KMS-11 (cell line): Measurements from ENCODE around the gene NACAD.

Source experiments
- H2AFZ ChIP-seq: fragments of 200-600 bp; sonication (generic); 2 replicates; pipeline ENCODE4 v1.6.1; 2016; ENCODE audit warnings: antibody characterized with exemption, mixed run types, low read depth
- H3K27ac ChIP-seq: fragments of 200-600 bp; sonication (generic); 2 replicates; pipeline ENCODE4 v1.6.1; 2016; ENCODE audit warnings: mild to moderate bottlenecking, mixed run types
- H3K27me3 ChIP-seq: fragments of 200-600 bp; sonication (generic); 2 replicates; pipeline ENCODE4 v1.6.1; 2017; ENCODE audit warnings: mild to moderate bottlenecking, low read depth, mixed run types, moderate library complexity; ENCODE audit not compliant: insufficient read depth
- H3K36me3 ChIP-seq: fragments of 200-600 bp; sonication (generic); 2 replicates; pipeline ENCODE4 v1.6.1; 2017; ENCODE audit warnings: mild to moderate bottlenecking, mixed run types; ENCODE audit not compliant: insufficient read depth
- H3K4me1 ChIP-seq: fragments of 200-600 bp; sonication (generic); 2 replicates; pipeline ENCODE4 v1.6.1; 2016; ENCODE audit warnings: mild to moderate bottlenecking, low read depth, mixed run types; ENCODE audit not compliant: poor library complexity, severe bottlenecking
- H3K4me2 ChIP-seq: fragments of 200-600 bp; sonication (generic); 2 replicates; pipeline ENCODE4 v1.7.0; 2016; ENCODE audit warnings: mild to moderate bottlenecking, mixed run types
- H3K4me3 ChIP-seq: fragments of 200-600 bp; sonication (generic); IDR thresholded peaks from 2 replicates; pipeline ENCODE4 v1.6.1; 2017; ENCODE audit warnings: low read depth, low read length, mixed read lengths; ENCODE audit not compliant: insufficient read depth
- H3K79me2 ChIP-seq: fragments of 200-600 bp; sonication (generic); 2 replicates; pipeline ENCODE4 v1.6.1; 2016; ENCODE audit warnings: low read depth, mixed run types; ENCODE audit not compliant: insufficient read depth
- H3K9ac ChIP-seq: fragments of 200-600 bp; sonication (generic); 2 replicates; pipeline ENCODE4 v1.6.1; 2016; ENCODE audit warnings: mild to moderate bottlenecking, mixed run types
- H4K20me1 ChIP-seq: fragments of 200-600 bp; sonication (generic); 2 replicates; pipeline ENCODE4 v1.6.1; 2016; ENCODE audit warnings: mild to moderate bottlenecking, mixed run types; ENCODE audit not compliant: insufficient read depth
- CTCF ChIP-seq: fragments of 200-600 bp; sonication (generic); conservative IDR thresholded peaks from 2 replicates; pipeline ENCODE4 v1.6.1; 2017; ENCODE audit warnings: low read depth, mild to moderate bottlenecking, antibody characterized with exemption, low read length, moderate library complexity, mixed read lengths

NACAD gene

DNA sequence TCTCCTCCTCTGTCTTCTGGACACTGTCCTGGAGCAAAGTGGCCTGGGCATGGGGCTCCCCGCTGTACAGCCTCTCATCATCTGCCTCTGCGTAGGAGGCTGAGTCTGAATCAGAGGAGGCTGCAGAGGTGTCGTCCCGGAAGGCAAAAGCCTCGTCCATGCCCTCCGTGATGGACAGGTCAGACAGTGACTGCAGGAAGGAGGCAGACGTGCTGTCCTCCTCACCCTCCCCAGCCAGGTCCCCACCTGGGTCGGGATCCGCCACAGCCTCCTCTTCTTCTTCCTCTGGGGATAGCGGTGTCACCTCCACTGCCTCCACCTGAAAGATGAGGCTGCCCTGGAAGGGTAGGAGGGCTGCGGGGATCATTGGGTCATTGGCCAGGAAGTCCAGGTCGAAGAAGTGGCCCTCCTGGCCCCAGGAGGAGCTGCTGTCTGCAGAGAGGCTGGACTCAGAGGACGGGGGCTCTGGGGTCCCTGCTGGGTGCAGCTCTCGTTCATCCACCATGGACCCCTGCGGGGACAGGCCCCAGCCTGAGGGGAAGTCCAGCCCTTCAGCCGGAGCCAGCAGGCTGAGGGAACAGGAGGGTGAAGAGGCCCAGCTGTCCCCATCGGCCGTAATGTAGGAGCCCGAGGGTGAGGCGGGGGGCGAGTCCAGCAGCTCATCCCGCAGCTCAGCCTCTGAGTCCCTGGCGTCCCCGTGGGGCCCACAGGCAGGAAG lies 3.7 kb downstream of the NACAD start:
- H2AFZ ChIP-seq, result no peak overlapping the region
- H4K20me1 ChIP-seq, result no peaks in the 10 kb centered on the region
- no peak overlapping the region for H3K9ac ChIP-seq
- H3K27ac ChIP-seq, result no peak overlapping the region
- no peaks in the 10 kb centered on the region for H3K79me2 ChIP-seq
- no peaks in the 10 kb centered on the region for H3K36me3 ChIP-seq
- H3K4me2 ChIP-seq, result no peak overlapping the region
- TF ChIP-seq CTCF, result no peak
- H3K4me1 ChIP-seq, result no peaks in the 10 kb centered on the region
- H3K27me3 ChIP-seq, result no peaks in the 10 kb centered on the region
- H3K4me3 ChIP-seq, result no peak overlapping the region

- H3K79me2 ChIP-seq, result no peaks in the 10 kb centered on the region
- no peak overlapping the region for H3K9ac ChIP-seq
- H3K27me3 ChIP-seq, result no peaks in the 10 kb centered on the region
- H3K4me2 ChIP-seq, result no peak overlapping the region
- H3K36me3 ChIP-seq, result no peaks in the 10 kb centered on the region
- no peak for TF ChIP-seq CTCF
- H3K4me3 ChIP-seq, result no peak overlapping the region
- no peaks in the 10 kb centered on the region for H4K20me1 ChIP-seq
- no peaks in the 10 kb centered on the region for H3K4me1 ChIP-seq
- H3K27ac ChIP-seq, result no peak overlapping the region
- no peak overlapping the region for H2AFZ ChIP-seq
Measured at GRCh38 chr7:45084336-45084735, 4.4 kb downstream of the NACAD start.

GRCh38 chr7:45082831-45083331 lies 5.9 kb downstream of the NACAD start:
- no peak for TF ChIP-seq CTCF
- Histone ChIP-seq H3K36me3 (no peaks in the 10 kb centered on the region), H3K9ac (no peak overlapping the region), H3K27me3 (no peaks in the 10 kb centered on the region), H3K4me2 (no peak overlapping the region), H3K4me1 (no peaks in the 10 kb centered on the region), H2AFZ (no peak overlapping the region), H3K4me3 (no peak overlapping the region), H3K79me2 (no peaks in the 10 kb centered on the region), H4K20me1 (no peaks in the 10 kb centered on the region), H3K27ac (no peak overlapping the region)

- TF ChIP-seq CTCF, result no peak
- H3K27ac ChIP-seq, result no peak overlapping the region
- no peak overlapping the region for H3K4me2 ChIP-seq
Measured at GRCh38 chr7:45082031-45082830, 6.5 kb downstream of the NACAD start.

More at GRCh38 chr7:45082031-45082830, 6.5 kb downstream of the NACAD start:
- H3K79me2 ChIP-seq, result no peaks in the 10 kb centered on the region
- no peaks in the 10 kb centered on the region for H4K20me1 ChIP-seq
- H3K27me3 ChIP-seq, result no peaks in the 10 kb centered on the region
- H3K4me3 ChIP-seq, result no peak overlapping the region
- H3K9ac ChIP-seq, result no peak overlapping the region
- no peaks in the 10 kb centered on the region for H3K36me3 ChIP-seq
- no peaks in the 10 kb centered on the region for H3K4me1 ChIP-seq
- no peak overlapping the region for H2AFZ ChIP-seq
